Lower lobe of right lung (tissue), 2 donors: Measurements from ENCODE around the gene PARD6G. TPM values are rescaled to one million over a fixed set of nuclear protein-coding genes. Genes with fewer than 3 reads are reported as not detected.

Source experiments
- ATAC-seq, 2 donors: fragments of 200-7000 bp; cut with Tn5 transposase; one replicate each; pipeline ENCODE4 v1.9.1; 2020 to 2022; ENCODE audit warnings: mild to moderate bottlenecking in 2 of 2, moderate library complexity in 2 of 2
- DNase-seq: peaks from one replicate; pipeline ENCODE4 v3.0.0-alpha.2; 2020
- H3K27ac ChIP-seq: fragments of 200-600 bp; one replicate; pipeline ENCODE4 v1.8.0; 2022
- H3K27me3 ChIP-seq: fragments of 200-600 bp; one replicate; pipeline ENCODE4 v1.8.0; 2022; ENCODE audit warnings: low read depth
- H3K36me3 ChIP-seq: fragments of 200-600 bp; one replicate; pipeline ENCODE4 v1.8.0; 2022; ENCODE audit warnings: mild to moderate bottlenecking
- H3K4me1 ChIP-seq: fragments of 200-600 bp; one replicate; pipeline ENCODE4 v1.8.0; 2022
- H3K4me3 ChIP-seq: fragments of 200-600 bp; one replicate; pipeline ENCODE4 v1.8.0; 2022; ENCODE audit warnings: mild to moderate bottlenecking
- H3K9me3 ChIP-seq: fragments of 200-600 bp; one replicate; pipeline ENCODE4 v1.8.0; 2022
- CTCF ChIP-seq: fragments of 200-600 bp; IDR thresholded peaks from one replicate; pipeline ENCODE4 v1.8.0; 2022; ENCODE audit warnings: antibody characterized with exemption, mild to moderate bottlenecking
- intact Hi-C: fragments of 100-400 bp; cut with DNase I; formaldehyde crosslinking; loops from one replicate; pipeline ENCODE4 v1.11.0; 2022
- total RNA-seq: library from RNA; stranded (reverse); fragmentation: NEBNext Ultra II Directional; extraction: Animal tissue kit (Norgen Biotek cat#: 25700); gene quantifications from one replicate; pipeline ENCODE4 v1.2.1, GENCODE V29; 2021
- donor health status: DM: no; HTN: yes; CAD: no; lungs with severe emphysema.

The PARD6G gene
- total RNA-seq, 1 donor from 2014 or later = 7.3 TPM

GRCh38 chr18:80147418-80148325 is 99.6 kb downstream of the PARD6G start:
- TF ChIP-seq CTCF = no peak
- Histone ChIP-seq H3K9me3 (no peaks in the 10 kb centered on the region), H3K36me3 (peaks cover 4% of the 10 kb centered on the region), H3K4me1 (peaks cover 18% of the 10 kb centered on the region), H3K4me3 (peak overlapping the region; percentile 59), H3K27ac (peak overlapping the region; percentile 9), H3K27me3 (no peaks in the 10 kb centered on the region)
- ATAC-seq (peak; percentile 90 to 94), DNase-seq (peak; percentile 84)
- intact Hi-C loops = no loop called here

- intact Hi-C loops = no loop called here
- H3K4me1 ChIP-seq = peaks cover 18% of the 10 kb centered on the region
- no peak overlapping the region for H3K27ac ChIP-seq
- peak overlapping the region; percentile 59 for H3K4me3 ChIP-seq
- no peak for TF ChIP-seq CTCF
- H3K36me3 ChIP-seq = peaks cover 4% of the 10 kb centered on the region
- no peaks in the 10 kb centered on the region for H3K9me3 ChIP-seq
- no peaks in the 10 kb centered on the region for H3K27me3 ChIP-seq
- DNase-seq (no peak), ATAC-seq (peak; percentile 32 to 41)
Observed at GRCh38 chr18:80147037-80147417, 100.3 kb downstream of the PARD6G start.

GRCh38 chr18:80145196-80145804 is 102.0 kb downstream of the PARD6G start:
- peaks cover 10% of the 10 kb centered on the region for H3K36me3 ChIP-seq
- H3K4me1 ChIP-seq = peaks cover 18% of the 10 kb centered on the region
- H3K27me3 ChIP-seq = no peaks in the 10 kb centered on the region
- TF ChIP-seq CTCF = no peak
- ATAC-seq (no peak), DNase-seq (no peak)
- no peak overlapping the region for H3K27ac ChIP-seq
- intact Hi-C loops = no loop called here
- no peak overlapping the region for H3K4me3 ChIP-seq
- no peaks in the 10 kb centered on the region for H3K9me3 ChIP-seq

- no peak for ATAC-seq
Observed at GRCh38 chr18:80143881-80144280, 103.4 kb downstream of the PARD6G start.

More at GRCh38 chr18:80143881-80144280, 103.4 kb downstream of the PARD6G start:
- intact Hi-C loops = no loop called here
- Histone ChIP-seq H3K27me3 (no peaks in the 10 kb centered on the region), H3K27ac (no peak overlapping the region), H3K9me3 (no peaks in the 10 kb centered on the region), H3K36me3 (peaks cover 20% of the 10 kb centered on the region), H3K4me1 (peaks cover 15% of the 10 kb centered on the region), H3K4me3 (no peak overlapping the region)
- DNase-seq = no peak
- no peak for TF ChIP-seq CTCF
